HCT116 (cell line): ENCODE measurements around the gene FRMD4B. TPM values are rescaled to one million over a fixed set of nuclear protein-coding genes. Genes with fewer than 3 reads are reported as not detected.

Experiments used
- ATAC-seq: fragments of 200-7000 bp; cut with Tn5 transposase; 2 replicates; pipeline ENCODE4 v1.9.1; 2020; ENCODE audit warnings: mild to moderate bottlenecking, moderate library complexity
- BruUV-seq: library from RNA; stranded (reverse); fragments of 400-500 nt; replicated peaks from 2 replicates; lab custom pipeline; 2021; lab: Mats Ljungman, UMichigan
- CTCF ChIA-PET: fragments of 300-600 bp; sonication (Branson Sonifier 250); formaldehyde crosslinking; loops from one replicate; lab custom pipeline; 2021; ENCODE audit warnings: antibody characterized with exemption; lab: Charles Lee
- POLR2A ChIA-PET: fragments of 300-600, 350-600 bp; sonication (Branson Sonifier 250); formaldehyde crosslinking; loops from one replicate; lab custom pipeline; 2021; ENCODE audit warnings: antibody characterized with exemption; lab: Charles Lee
- RAD21 ChIA-PET, 2 experiments: fragments of 300-600 bp; sonication (Branson Sonifier 250); formaldehyde crosslinking; loops; one replicate each; lab custom pipeline; 2023; ENCODE audit warnings: low total read pairs in 2 of 2; ENCODE audit not compliant: uncharacterized antibody in 2 of 2, unreplicated experiment in 2 of 2, low non-redundant PET in 1 of 2; lab: Charles Lee
- DNase-seq: peaks from one replicate; pipeline ENCODE4 v3.0.0-alpha.2; 2010; ENCODE audit warnings: low read depth, low spot score
- H2AFZ ChIP-seq: fragments of 200-600 bp; shearing (Covaris generic), sonication (generic); 2 replicates; pipeline ENCODE4 v1.6.1; 2017; ENCODE audit warnings: low read depth, mixed run types, mixed read lengths, antibody characterized with exemption, low read length; ENCODE audit not compliant: poor library complexity, severe bottlenecking
- H3K27ac ChIP-seq: 2 replicates; pipeline ENCODE4 v1.5.1; 2012; ENCODE audit warnings: low read depth, low read length
- H3K27me3 ChIP-seq: fragments of 200-600 bp; sonication (generic); 2 replicates; pipeline ENCODE4 v1.6.1; 2016; ENCODE audit warnings: mixed run types, low read length, mixed read lengths; ENCODE audit not compliant: insufficient read depth
- H3K36me3 ChIP-seq, 2 experiments: fragments of 200-500 bp in 1 of 2; fragments of 200-600 bp in 1 of 2; sonication (Bioruptor generic) in 1 of 2; sonication (generic) in 1 of 2; 2 replicates each; pipeline versions ENCODE4 v1.5.1 to v1.6.1; 2014 to 2016; ENCODE audit warnings: low read length in 2 of 2, inconsistent platforms in 1 of 2, mixed read lengths in 1 of 2, mixed run types in 1 of 2; ENCODE audit not compliant: insufficient read depth in 2 of 2, control insufficient read depth in 1 of 2
- H3K4me1 ChIP-seq, 2 experiments: fragments of 200-600 bp in 1 of 2; sonication (generic) in 1 of 2; 2 replicates each; pipeline versions ENCODE4 v1.5.1 to v1.6.1; 2012 to 2017; ENCODE audit warnings: low read length in 2 of 2, inconsistent platforms in 1 of 2, mild to moderate bottlenecking in 1 of 2, mixed read lengths in 1 of 2, mixed run types in 1 of 2, moderate library complexity in 1 of 2; ENCODE audit not compliant: insufficient read depth in 2 of 2, control insufficient read depth in 1 of 2
- H3K4me2 ChIP-seq: fragments of 200-600 bp; sonication (generic); 2 replicates; pipeline ENCODE4 v1.6.1; 2017; ENCODE audit warnings: mixed run types, low read length, mixed read lengths
- H3K4me3 ChIP-seq, 2 experiments: fragments of 200-600 bp in 1 of 2; sonication (generic) in 1 of 2; replicated peaks in 1 of 2; 2 replicates each; pipeline ENCODE4 v1.5.1; 2011 to 2016; ENCODE audit warnings: low read length in 2 of 2, control low read depth in 1 of 2, low read depth in 1 of 2, mild to moderate bottlenecking in 1 of 2, mixed read lengths in 1 of 2, mixed run types in 1 of 2
- H3K79me2 ChIP-seq: fragments of 200-600 bp; sonication (generic); 2 replicates; pipeline ENCODE4 v1.6.1; 2017; ENCODE audit warnings: mild to moderate bottlenecking, mixed run types, low read length, moderate library complexity, mixed read lengths; ENCODE audit not compliant: insufficient read depth
- H3K9ac ChIP-seq: fragments of 200-600 bp; sonication (generic); 2 replicates; pipeline ENCODE4 v1.6.1; 2016; ENCODE audit warnings: low read length, mixed read lengths
- H3K9me2 ChIP-seq: fragments of 200-600 bp; sonication (generic), shearing (Covaris generic); 2 replicates; pipeline ENCODE4 v1.6.1; 2017; ENCODE audit warnings: mixed run types, mild to moderate bottlenecking, moderate library complexity; ENCODE audit not compliant: insufficient read depth
- H3K9me3 ChIP-seq, 2 experiments: fragments of 200-500 bp in 1 of 2; fragments of 200-600 bp in 1 of 2; sonication (Bioruptor generic) in 1 of 2; sonication (generic) in 1 of 2; 2 replicates each; pipeline ENCODE4 v1.6.1; 2014 to 2017; ENCODE audit warnings: low read length in 2 of 2, mixed read lengths in 2 of 2, inconsistent platforms in 1 of 2, low read depth in 1 of 2, mild to moderate bottlenecking in 1 of 2, mixed run types in 1 of 2, moderate library complexity in 1 of 2; ENCODE audit not compliant: control insufficient read depth in 1 of 2, insufficient read depth in 1 of 2
- H4K20me1 ChIP-seq: fragments of 200-600 bp; sonication (generic), shearing (Covaris generic); 2 replicates; pipeline ENCODE4 v1.6.1; 2017; ENCODE audit warnings: mixed run types, mild to moderate bottlenecking, moderate library complexity; ENCODE audit not compliant: insufficient read depth
- EGR1 ChIP-seq: IDR thresholded peaks from 2 replicates; pipeline ENCODE4 v1.6.1; 2012; ENCODE audit warnings: low read depth
- JUND ChIP-seq: IDR thresholded peaks from 2 replicates; pipeline ENCODE4 v1.6.1; 2012
- RAD21 ChIP-seq: IDR thresholded peaks from 2 replicates; pipeline ENCODE4 v1.6.1; 2012; ENCODE audit warnings: low read depth, mild to moderate bottlenecking
- YY1 ChIP-seq: IDR thresholded peaks from 2 replicates; pipeline ENCODE4 v1.6.1; 2011; ENCODE audit warnings: low read length, low read depth, moderate library complexity, mild to moderate bottlenecking; ENCODE audit not compliant: insufficient replicate concordance; ENCODE audit errors: extremely low read depth
- intact Hi-C: fragments of 100-400 bp; cut with micrococcal nuclease; formaldehyde crosslinking; loops from 2 replicates; pipeline ENCODE4 v1.10.0; 2022
- total RNA-seq: library from RNA; stranded (reverse); gene quantifications from one replicate; pipeline ENCODE4 v1.2.1, GENCODE V29; 2021; ENCODE audit not compliant: unreplicated experiment
- TF ChIP-seq, protein P1 (sequence below): IDR thresholded peaks from 2 replicates; pipeline ENCODE4 v1.6.1; 2012
- TF ChIP-seq, protein P2 (sequence below): IDR thresholded peaks from 2 replicates; pipeline ENCODE4 v1.6.1; 2012

Gene FRMD4B
- total RNA-seq, 1 experiment from 2014 or later: 2.0 TPM

GRCh38 chr3:69288161-69288895, 97.6 kb downstream of the FRMD4B start:
- Histone ChIP-seq H3K9ac (no peak overlapping the region), H2AFZ (no peak overlapping the region), H3K27me3 (no peaks in the 10 kb centered on the region), H3K27ac (no peak overlapping the region), H3K36me3 (no peaks in the 10 kb centered on the region), H3K4me1 (no peaks in the 10 kb centered on the region), H3K4me3 (no peak overlapping the region), H4K20me1 (no peaks in the 10 kb centered on the region), H3K4me2 (no peak overlapping the region), H3K9me2 (no peaks in the 10 kb centered on the region), H3K79me2 (no peaks in the 10 kb centered on the region), H3K9me3 (no peaks in the 10 kb centered on the region)
- TF ChIP-seq JUND (no peak), EGR1 (no peak)
- TF ChIP-seq, protein P1, sequence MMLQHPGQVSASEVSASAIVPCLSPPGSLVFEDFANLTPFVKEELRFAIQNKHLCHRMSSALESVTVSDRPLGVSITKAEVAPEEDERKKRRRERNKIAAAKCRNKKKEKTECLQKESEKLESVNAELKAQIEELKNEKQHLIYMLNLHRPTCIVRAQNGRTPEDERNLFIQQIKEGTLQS: no peak
- TF ChIP-seq, protein P2, sequence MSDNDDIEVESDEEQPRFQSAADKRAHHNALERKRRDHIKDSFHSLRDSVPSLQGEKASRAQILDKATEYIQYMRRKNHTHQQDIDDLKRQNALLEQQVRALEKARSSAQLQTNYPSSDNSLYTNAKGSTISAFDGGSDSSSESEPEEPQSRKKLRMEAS: no peak
- CTCF ChIA-PET: no interaction called here
- DNase-seq (no peak), ATAC-seq (no peak)
- POLR2A ChIA-PET: no interaction called here
- intact Hi-C loops: no loop called here
- RAD21 ChIA-PET: no interaction called here
- no TSS peak for BruUV-seq

DNA sequence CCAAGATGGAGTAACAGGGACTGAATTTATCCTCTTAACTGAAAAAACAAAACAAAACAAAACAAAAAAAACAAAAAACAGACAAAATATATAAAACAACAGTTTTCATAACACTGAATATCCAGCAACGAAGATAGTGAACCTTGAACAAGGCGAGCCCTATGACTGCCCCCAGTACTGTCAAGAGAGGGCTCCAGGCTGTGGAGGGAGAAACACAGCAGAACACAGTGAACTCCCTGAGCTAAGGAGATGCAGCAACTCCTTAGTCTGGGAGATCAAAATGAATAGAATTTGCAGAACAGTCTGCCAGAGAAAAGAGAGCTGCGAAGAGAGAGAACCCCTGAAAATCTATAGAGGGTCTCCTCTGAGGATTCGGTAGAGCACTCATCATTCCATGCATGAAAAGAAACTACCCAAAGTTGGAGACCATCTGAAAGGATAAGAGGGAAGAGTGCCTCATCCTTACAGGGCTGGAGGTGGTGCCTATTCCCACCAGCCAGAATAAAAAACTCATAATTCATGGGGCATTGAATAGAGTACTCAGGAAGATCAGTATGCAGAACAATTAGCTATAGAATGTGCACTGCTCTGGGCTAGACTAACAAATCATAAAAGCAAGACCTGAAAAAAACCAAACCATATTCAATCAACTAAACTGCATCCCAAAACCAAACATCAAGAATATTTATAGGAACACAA, 101.8 kb downstream of the FRMD4B start:
- POLR2A ChIA-PET: no interaction called here
- H3K36me3 ChIP-seq: no peaks in the 10 kb centered on the region
- intact Hi-C loops: no loop called here
- RAD21 ChIA-PET: no interaction called here
- no peak overlapping the region for H3K4me3 ChIP-seq
- H3K4me1 ChIP-seq: peaks cover 0 to 6% of the 10 kb centered on the region in 2 experiments; a peak in 1 of 4 replicates
- H2AFZ ChIP-seq: no peak overlapping the region
- CTCF ChIA-PET: no interaction called here
- no peak overlapping the region for H3K27ac ChIP-seq
- H3K9ac ChIP-seq: no peak overlapping the region
- ATAC-seq (no peak), DNase-seq (no peak)
- H3K9me3 ChIP-seq: no peaks in the 10 kb centered on the region
- no peaks in the 10 kb centered on the region for H3K9me2 ChIP-seq
- no TSS peak for BruUV-seq
- H3K27me3 ChIP-seq: no peaks in the 10 kb centered on the region
- TF ChIP-seq RAD21 (no peak), YY1 (no peak)
- TF ChIP-seq, protein P2: no peak
- no peak overlapping the region for H3K4me2 ChIP-seq
- no peaks in the 10 kb centered on the region for H3K79me2 ChIP-seq
- no peaks in the 10 kb centered on the region for H4K20me1 ChIP-seq
